Spleen (tissue), 11 donors: Measurements from ENCODE around the gene BAG1. TPM values are rescaled to one million over a fixed set of nuclear protein-coding genes. Genes with fewer than 3 reads are reported as not detected.

Experiments used
- DNase-seq: peaks from one replicate; pipeline ENCODE4 v3.0.0-alpha.2; 2020
- H3K27ac ChIP-seq, 8 donors: fragments of 200-600 bp; sonication (generic) in 7 of 8; 1 replicate in 4 of 8; 2 replicates in 4 of 8; pipeline versions ENCODE4 v1.5.0 to v1.8.0; 2016 to 2021; ENCODE audit warnings: inconsistent platforms in 4 of 8, mild to moderate bottlenecking in 4 of 8, moderate library complexity in 1 of 8
- H3K27me3 ChIP-seq, 7 donors: fragments of 200-600 bp; sonication (generic) in 6 of 7; replicated peaks in 1 of 7; 1 replicate in 4 of 7; 2 replicates in 3 of 7; pipeline versions ENCODE4 v1.5.0 to v1.8.0; 2016 to 2021; ENCODE audit warnings: inconsistent platforms in 3 of 7, mild to moderate bottlenecking in 1 of 7
- H3K36me3 ChIP-seq, 6 donors: fragments of 200-600 bp; sonication (generic) in 5 of 6; 1 replicate in 4 of 6; 2 replicates in 2 of 6; pipeline versions ENCODE4 v1.5.0 to v1.8.0; 2016 to 2021; ENCODE audit warnings: inconsistent platforms in 2 of 6
- H3K4me1 ChIP-seq, 6 donors: fragments of 200-600 bp; sonication (generic) in 5 of 6; 1 replicate in 3 of 6; 2 replicates in 3 of 6; pipeline versions ENCODE4 v1.5.0 to v1.8.0; 2016 to 2021; ENCODE audit warnings: inconsistent platforms in 3 of 6
- H3K4me3 ChIP-seq, 8 donors: fragments of 200-600 bp; sonication (generic) in 7 of 8; 1 replicate in 4 of 8; 2 replicates in 4 of 8; pipeline versions ENCODE4 v1.5.0 to v1.8.0; 2016 to 2021; ENCODE audit warnings: inconsistent platforms in 4 of 8, mild to moderate bottlenecking in 4 of 8, moderate library complexity in 2 of 8
- H3K9me3 ChIP-seq, 8 donors: fragments of 200-600 bp; sonication (generic) in 7 of 8; 1 replicate in 4 of 8; 2 replicates in 4 of 8; pipeline versions ENCODE4 v1.5.0 to v1.8.0; 2016 to 2021; ENCODE audit warnings: inconsistent platforms in 4 of 8
- CTCF ChIP-seq, 11 experiments: fragments of 200-600 bp in 7 of 11; fragments of 450-650 bp in 4 of 11; sonication (generic) in 4 of 11; IDR thresholded peaks in 8 of 11; conservative IDR thresholded peaks in 3 of 11; 1 replicate in 7 of 11; 2 replicates in 4 of 11; pipeline versions ENCODE4 v1.4.0 to v1.8.0; 2016 to 2021; ENCODE audit warnings: antibody characterized with exemption in 11 of 11, inconsistent platforms in 4 of 11, mild to moderate bottlenecking in 1 of 11
- POLR2A ChIP-seq, 3 donors: fragments of 450-650 bp; IDR thresholded peaks; one replicate each; pipeline ENCODE4 v1.5.1; 2017; ENCODE audit warnings: antibody characterized with exemption in 3 of 3, mild to moderate bottlenecking in 1 of 3
- POLR2AphosphoS5 ChIP-seq, 3 donors: sonication (generic); formaldehyde crosslinking; IDR thresholded peaks; one replicate each; pipeline ENCODE4 v1.5.1; 2017; ENCODE audit warnings: antibody characterized with exemption in 3 of 3
- WGBS, 5 donors: extraction: QIAGEN DNeasy Blood & Tissue Kit in 3 of 5; methylation state at CpG; one replicate each; pipeline versions ENCODE4 v1.1.5 to v1.1.7; 2013 to 2018; 5-methylcytosine and 5-hydroxymethylcytosine counted together
- intact Hi-C: fragments of 100-400 bp; cut with DNase I; formaldehyde crosslinking; loops from one replicate; pipeline ENCODE4 v1.15.0; 2023; ENCODE audit warnings: low total_unique reads
- polyA plus RNA-seq, 3 donors: library from polyadenylated mRNA; stranded (reverse); fragments of 200-250 nt; gene quantifications; one replicate each; pipeline ENCODE4 v1.2.1, GENCODE V29; 2013
- total RNA-seq, 7 donors: library from RNA; depleted of rRNA in 3 of 7; stranded (reverse); fragments of >200 nt in 3 of 7; fragmentation: NEBNext Ultra II Directional in 4 of 7; extraction: Animal tissue kit (Norgen Biotek cat#: 25700) in 4 of 7; gene quantifications; one replicate each; pipeline versions ENCODE4 v1.1.0 to v1.2.1, GENCODE V29; 2016 to 2021
- donor health status: healthy with polysubstance abuse.
- donor health status: DM: no; HTN: no; CAD: no; lungs with moderate emphysema.
- donor health status: DM: no; HTN: no; CAD: no.
- donor health status: Bipolar disorder and iron deficiency.
- donor health status: healthy.
- donor health status: DM: no; HTN: no; CAD: no.
- donor health status: DM: yes; HTN: yes; CAD: no.

The BAG1 gene
- total and polyA plus RNA-seq, 10 donors = 49.9 to 102 (median 70.9) TPM

GRCh38 chr9:33248606-33249005 is 15.9 kb downstream of the BAG1 start:
- WGBS, 5 donors = 88 to 98% (median 91%) methylated on average over 3 of the region's 3 CpGs
- intact Hi-C loops = no loop called here
- Histone ChIP-seq H3K36me3 (peaks cover 0 to 60% (median 19%) of the 10 kb centered on the region in 6 donors), H3K27ac (peak overlapping the region in 1 of 8 donors; percentile 0), H3K4me1 (peaks cover 0 to 11% (median 2%) of the 10 kb centered on the region in 6 donors), H3K4me3 (no peak overlapping the region), H3K27me3 (no peaks in the 10 kb centered on the region), H3K9me3 (no peaks in the 10 kb centered on the region)
- TF ChIP-seq POLR2AphosphoS5 (IDR thresholded peaks at IDR 0.05) (no peak), POLR2A (IDR thresholded peaks at IDR 0.05) (no peak), CTCF (IDR thresholded peaks at IDR 0.05 in 8 of 11, conservative IDR thresholded peaks at IDR 0.05 in 3 of 11) (no peak)
- DNase-seq = peak; percentile 25

- TF ChIP-seq POLR2A (IDR thresholded peaks at IDR 0.05) = no peak
- TF ChIP-seq POLR2AphosphoS5 (IDR thresholded peaks at IDR 0.05) = no peak
- TF ChIP-seq CTCF (IDR thresholded peaks at IDR 0.05 in 8 of 11, conservative IDR thresholded peaks at IDR 0.05 in 3 of 11) = no peak
- Histone ChIP-seq H3K4me1 (peaks cover 0 to 11% (median 2%) of the 10 kb centered on the region in 6 donors), H3K4me3 (no peak overlapping the region), H3K9me3 (no peaks in the 10 kb centered on the region), H3K36me3 (peaks cover 0 to 37% (median 1%) of the 10 kb centered on the region in 6 donors), H3K27ac (no peak overlapping the region), H3K27me3 (no peaks in the 10 kb centered on the region)
- intact Hi-C loops = no loop called here
- WGBS, 5 donors = 92 to 95% (median 94%) methylated on average over 9 of the region's 9 CpGs
- DNase-seq = peak; percentile 32
Measured at GRCh38 chr9:33246269-33246860, 18.1 kb downstream of the BAG1 start.

- Histone ChIP-seq H3K36me3 (peaks cover 0 to 27% (median 0%) of the 10 kb centered on the region in 6 donors), H3K4me3 (no peak overlapping the region), H3K9me3 (no peaks in the 10 kb centered on the region), H3K27me3 (no peaks in the 10 kb centered on the region), H3K27ac (no peak overlapping the region), H3K4me1 (peaks cover 0 to 16% (median 6%) of the 10 kb centered on the region in 6 donors)
- DNase-seq = peak; percentile 34
- no peak for TF ChIP-seq POLR2A (IDR thresholded peaks at IDR 0.05)
- TF ChIP-seq POLR2AphosphoS5 (IDR thresholded peaks at IDR 0.05) = no peak
- TF ChIP-seq CTCF (IDR thresholded peaks at IDR 0.05 in 8 of 11, conservative IDR thresholded peaks at IDR 0.05 in 3 of 11) = no peak
- intact Hi-C loops = no loop called here
- WGBS, 5 donors = 79 to 100% (median 96%) methylated on average over 2 of the region's 2 CpGs
Measured at GRCh38 chr9:33245341-33245740, 19.2 kb downstream of the BAG1 start.

GRCh38 chr9:33244137-33244784 is 20.2 kb downstream of the BAG1 start:
- no peak for TF ChIP-seq POLR2AphosphoS5 (IDR thresholded peaks at IDR 0.05)
- no peak for TF ChIP-seq CTCF (IDR thresholded peaks at IDR 0.05 in 8 of 11, conservative IDR thresholded peaks at IDR 0.05 in 3 of 11)
- no peak for TF ChIP-seq POLR2A (IDR thresholded peaks at IDR 0.05)
- peak; percentile 34 for DNase-seq
- intact Hi-C loops = no loop called here
- Histone ChIP-seq H3K27ac (no peak overlapping the region), H3K36me3 (peaks cover 0 to 17% (median 0%) of the 10 kb centered on the region in 6 donors), H3K9me3 (no peaks in the 10 kb centered on the region), H3K4me1 (peaks cover 0 to 18% (median 10%) of the 10 kb centered on the region in 6 donors), H3K27me3 (no peaks in the 10 kb centered on the region), H3K4me3 (no peak overlapping the region)
- 72 to 91% (median 82%) methylated on average over 9 of the region's 9 CpGs for WGBS, 5 donors
